HCT116 (cell line): ENCODE measurements around the gene CLEC10A. TPM values are rescaled to one million over a fixed set of nuclear protein-coding genes. Genes with fewer than 3 reads are reported as not detected.

Experiments used
- ATAC-seq: fragments of 200-7000 bp; cut with Tn5 transposase; 2 replicates; pipeline ENCODE4 v1.9.1; 2020; ENCODE audit warnings: mild to moderate bottlenecking, moderate library complexity
- BruUV-seq: library from RNA; stranded (reverse); fragments of 400-500 nt; replicated peaks from 2 replicates; lab custom pipeline; 2021; lab: Mats Ljungman, UMichigan
- CTCF ChIA-PET: fragments of 300-600 bp; sonication (Branson Sonifier 250); formaldehyde crosslinking; loops from one replicate; lab custom pipeline; 2021; ENCODE audit warnings: antibody characterized with exemption; lab: Charles Lee
- POLR2A ChIA-PET: fragments of 300-600, 350-600 bp; sonication (Branson Sonifier 250); formaldehyde crosslinking; loops from one replicate; lab custom pipeline; 2021; ENCODE audit warnings: antibody characterized with exemption; lab: Charles Lee
- RAD21 ChIA-PET, 2 experiments: fragments of 300-600 bp; sonication (Branson Sonifier 250); formaldehyde crosslinking; loops; one replicate each; lab custom pipeline; 2023; ENCODE audit warnings: low total read pairs in 2 of 2; ENCODE audit not compliant: uncharacterized antibody in 2 of 2, unreplicated experiment in 2 of 2, low non-redundant PET in 1 of 2; lab: Charles Lee
- DNase-seq: peaks from one replicate; pipeline ENCODE4 v3.0.0-alpha.2; 2010; ENCODE audit warnings: low read depth, low spot score
- H2AFZ ChIP-seq: fragments of 200-600 bp; shearing (Covaris generic), sonication (generic); 2 replicates; pipeline ENCODE4 v1.6.1; 2017; ENCODE audit warnings: low read depth, mixed run types, mixed read lengths, antibody characterized with exemption, low read length; ENCODE audit not compliant: poor library complexity, severe bottlenecking
- H3K27ac ChIP-seq: 2 replicates; pipeline ENCODE4 v1.5.1; 2012; ENCODE audit warnings: low read depth, low read length
- H3K27me3 ChIP-seq: fragments of 200-600 bp; sonication (generic); 2 replicates; pipeline ENCODE4 v1.6.1; 2016; ENCODE audit warnings: mixed run types, low read length, mixed read lengths; ENCODE audit not compliant: insufficient read depth
- H3K36me3 ChIP-seq, 2 experiments: fragments of 200-500 bp in 1 of 2; fragments of 200-600 bp in 1 of 2; sonication (Bioruptor generic) in 1 of 2; sonication (generic) in 1 of 2; 2 replicates each; pipeline versions ENCODE4 v1.5.1 to v1.6.1; 2014 to 2016; ENCODE audit warnings: low read length in 2 of 2, inconsistent platforms in 1 of 2, mixed read lengths in 1 of 2, mixed run types in 1 of 2; ENCODE audit not compliant: insufficient read depth in 2 of 2, control insufficient read depth in 1 of 2
- H3K4me1 ChIP-seq, 2 experiments: fragments of 200-600 bp in 1 of 2; sonication (generic) in 1 of 2; 2 replicates each; pipeline versions ENCODE4 v1.5.1 to v1.6.1; 2012 to 2017; ENCODE audit warnings: low read length in 2 of 2, inconsistent platforms in 1 of 2, mild to moderate bottlenecking in 1 of 2, mixed read lengths in 1 of 2, mixed run types in 1 of 2, moderate library complexity in 1 of 2; ENCODE audit not compliant: insufficient read depth in 2 of 2, control insufficient read depth in 1 of 2
- H3K4me2 ChIP-seq: fragments of 200-600 bp; sonication (generic); 2 replicates; pipeline ENCODE4 v1.6.1; 2017; ENCODE audit warnings: mixed run types, low read length, mixed read lengths
- H3K4me3 ChIP-seq, 2 experiments: fragments of 200-600 bp in 1 of 2; sonication (generic) in 1 of 2; replicated peaks in 1 of 2; 2 replicates each; pipeline ENCODE4 v1.5.1; 2011 to 2016; ENCODE audit warnings: low read length in 2 of 2, control low read depth in 1 of 2, low read depth in 1 of 2, mild to moderate bottlenecking in 1 of 2, mixed read lengths in 1 of 2, mixed run types in 1 of 2
- H3K79me2 ChIP-seq: fragments of 200-600 bp; sonication (generic); 2 replicates; pipeline ENCODE4 v1.6.1; 2017; ENCODE audit warnings: mild to moderate bottlenecking, mixed run types, low read length, moderate library complexity, mixed read lengths; ENCODE audit not compliant: insufficient read depth
- H3K9ac ChIP-seq: fragments of 200-600 bp; sonication (generic); 2 replicates; pipeline ENCODE4 v1.6.1; 2016; ENCODE audit warnings: low read length, mixed read lengths
- H3K9me2 ChIP-seq: fragments of 200-600 bp; sonication (generic), shearing (Covaris generic); 2 replicates; pipeline ENCODE4 v1.6.1; 2017; ENCODE audit warnings: mixed run types, mild to moderate bottlenecking, moderate library complexity; ENCODE audit not compliant: insufficient read depth
- H3K9me3 ChIP-seq, 2 experiments: fragments of 200-500 bp in 1 of 2; fragments of 200-600 bp in 1 of 2; sonication (Bioruptor generic) in 1 of 2; sonication (generic) in 1 of 2; 2 replicates each; pipeline ENCODE4 v1.6.1; 2014 to 2017; ENCODE audit warnings: low read length in 2 of 2, mixed read lengths in 2 of 2, inconsistent platforms in 1 of 2, low read depth in 1 of 2, mild to moderate bottlenecking in 1 of 2, mixed run types in 1 of 2, moderate library complexity in 1 of 2; ENCODE audit not compliant: control insufficient read depth in 1 of 2, insufficient read depth in 1 of 2
- H4K20me1 ChIP-seq: fragments of 200-600 bp; sonication (generic), shearing (Covaris generic); 2 replicates; pipeline ENCODE4 v1.6.1; 2017; ENCODE audit warnings: mixed run types, mild to moderate bottlenecking, moderate library complexity; ENCODE audit not compliant: insufficient read depth
- CBX3 ChIP-seq: IDR thresholded peaks from 2 replicates; pipeline ENCODE4 v1.6.1; 2012; ENCODE audit warnings: low read depth
- CEBPB ChIP-seq: IDR thresholded peaks from 2 replicates; pipeline ENCODE4 v1.6.1; 2012; ENCODE audit warnings: low read depth
- ELF1 ChIP-seq: IDR thresholded peaks from 2 replicates; pipeline ENCODE4 v1.6.1; 2012; ENCODE audit warnings: low read depth, borderline replicate concordance
- EZH2 ChIP-seq: fragments of 200-600 bp; sonication (generic); IDR thresholded peaks from 2 replicates; pipeline ENCODE4 v1.6.1; 2017; ENCODE audit warnings: antibody characterized with exemption, mixed run types
- EZH2phosphoT487 ChIP-seq: fragments of 200-600 bp; IDR thresholded peaks from 2 replicates; pipeline ENCODE4 v1.6.1; 2018; ENCODE audit warnings: antibody characterized with exemption, borderline replicate concordance
- FOSL1 ChIP-seq: IDR thresholded peaks from 2 replicates; pipeline ENCODE4 v1.6.1; 2012; ENCODE audit warnings: low read depth
- POLR2A ChIP-seq: IDR thresholded peaks from 2 replicates; pipeline ENCODE4 v1.7.0; 2011; ENCODE audit warnings: borderline replicate concordance; ENCODE audit not compliant: insufficient read depth, insufficient read length; ENCODE audit errors: extremely low read depth
- POLR2AphosphoS5 ChIP-seq: IDR thresholded peaks from 2 replicates; pipeline ENCODE4 v1.6.1; 2011; ENCODE audit warnings: mild to moderate bottlenecking, low read depth, low read length, moderate library complexity
- RAD21 ChIP-seq: IDR thresholded peaks from 2 replicates; pipeline ENCODE4 v1.6.1; 2012; ENCODE audit warnings: low read depth, mild to moderate bottlenecking
- SIN3A ChIP-seq: IDR thresholded peaks from 2 replicates; pipeline ENCODE4 v1.6.1; 2012; ENCODE audit warnings: low read depth
- SP1 ChIP-seq: IDR thresholded peaks from 2 replicates; pipeline ENCODE4 v1.6.1; 2012; ENCODE audit warnings: low read depth
- SRF ChIP-seq: IDR thresholded peaks from 2 replicates; pipeline ENCODE4 v1.6.1; 2012; ENCODE audit warnings: low read depth
- TCF7L2 ChIP-seq: IDR thresholded peaks from 2 replicates; pipeline ENCODE4 v1.7.0; 2011; ENCODE audit warnings: borderline replicate concordance, inconsistent platforms; ENCODE audit not compliant: insufficient read depth, insufficient read length; ENCODE audit errors: extremely low read depth
- YY1 ChIP-seq: IDR thresholded peaks from 2 replicates; pipeline ENCODE4 v1.6.1; 2011; ENCODE audit warnings: low read length, low read depth, moderate library complexity, mild to moderate bottlenecking; ENCODE audit not compliant: insufficient replicate concordance; ENCODE audit errors: extremely low read depth
- ZFX ChIP-seq: fragments of 450-650 bp; IDR thresholded peaks from 2 replicates; pipeline ENCODE4 v1.6.1; 2017
- ZNF274 ChIP-seq: fragments of 200-500 bp; sonication (Bioruptor generic); IDR thresholded peaks from 2 replicates; pipeline ENCODE4 v1.6.1; 2014; ENCODE audit warnings: mild to moderate bottlenecking, low read depth, low read length, inconsistent platforms
- intact Hi-C: fragments of 100-400 bp; cut with micrococcal nuclease; formaldehyde crosslinking; loops from 2 replicates; pipeline ENCODE4 v1.10.0; 2022
- total RNA-seq: library from RNA; stranded (reverse); gene quantifications from one replicate; pipeline ENCODE4 v1.2.1, GENCODE V29; 2021; ENCODE audit not compliant: unreplicated experiment
- TF ChIP-seq, protein P1 (sequence below): IDR thresholded peaks from 2 replicates; pipeline ENCODE4 v1.6.1; 2012

Gene CLEC10A
- total RNA-seq, 1 experiment from 2014 or later: not detected

DNA sequence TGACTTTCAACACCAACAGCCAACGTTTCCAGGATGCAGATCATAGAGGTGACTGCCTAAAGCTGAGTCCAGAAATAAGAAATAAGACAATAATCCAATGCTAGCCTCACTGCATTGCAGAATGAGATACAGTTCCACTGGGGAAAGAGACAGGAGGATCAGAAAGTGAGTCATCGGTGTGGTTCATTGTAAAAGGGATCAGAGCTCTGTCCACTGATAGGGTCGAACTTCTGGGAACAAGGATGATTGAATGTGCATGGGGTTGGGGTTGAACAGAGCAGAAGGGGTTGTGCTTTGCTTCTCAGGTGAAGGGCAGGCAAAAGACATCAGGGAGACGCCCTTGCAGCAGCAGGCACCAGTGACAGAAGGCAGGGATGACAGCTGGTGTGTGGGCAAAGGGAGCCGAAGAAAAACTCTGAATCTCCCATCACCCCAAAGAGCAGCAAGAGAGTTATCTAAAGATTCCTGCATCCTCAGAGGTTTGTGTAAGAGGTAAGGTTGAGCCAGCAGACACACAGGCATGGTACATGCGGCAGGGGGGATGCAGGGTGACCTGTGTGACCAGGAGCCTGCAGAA is 16.4 kb downstream of the CLEC10A start:
- no TSS peak for BruUV-seq
- no peak overlapping the region for H3K4me3 ChIP-seq
- ChIA-PET CTCF (no interaction called here), POLR2A (no interaction called here), RAD21 (no interaction called here)
- no peaks in the 10 kb centered on the region for H3K9me3 ChIP-seq
- ATAC-seq: no peak
- TF ChIP-seq ZFX (no peak), ZNF274 (no peak), SIN3A (no peak), SRF (no peak), ELF1 (no peak), TCF7L2 (no peak), SP1 (no peak), CEBPB (no peak), FOSL1 (no peak), POLR2AphosphoS5 (no peak), RAD21 (no peak), POLR2A (no peak), CBX3 (no peak), YY1 (no peak), EZH2phosphoT487 (no peak), EZH2 (no peak)
- TF ChIP-seq, protein P1, sequence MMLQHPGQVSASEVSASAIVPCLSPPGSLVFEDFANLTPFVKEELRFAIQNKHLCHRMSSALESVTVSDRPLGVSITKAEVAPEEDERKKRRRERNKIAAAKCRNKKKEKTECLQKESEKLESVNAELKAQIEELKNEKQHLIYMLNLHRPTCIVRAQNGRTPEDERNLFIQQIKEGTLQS: no peak
- no peaks in the 10 kb centered on the region for H3K36me3 ChIP-seq
- H3K4me2 ChIP-seq: no peak overlapping the region; the same call in 1 of the 2 replicates
- intact Hi-C loops: no loop called here
- DNase-seq: no peak
- H4K20me1 ChIP-seq: no peaks in the 10 kb centered on the region
- H3K27ac ChIP-seq: no peak overlapping the region
- no peak overlapping the region for H3K9ac ChIP-seq
- no peak overlapping the region for H2AFZ ChIP-seq
- H3K9me2 ChIP-seq: no peaks in the 10 kb centered on the region
- no peaks in the 10 kb centered on the region for H3K79me2 ChIP-seq
- H3K4me1 ChIP-seq: peaks cover 16 to 32% of the 10 kb centered on the region in 2 experiments
- peaks cover 4% of the 10 kb centered on the region; the same call in 1 of the 2 replicates for H3K27me3 ChIP-seq
